Body of pancreas (tissue), 4 donors: ENCODE measurements around the gene CATSPER4. TPM values are rescaled to one million over a fixed set of nuclear protein-coding genes. Genes with fewer than 3 reads are reported as not detected.

Experiments used
- ATAC-seq: fragments of 150-250 bp; one replicate; pipeline ENCODE4 v1.9.1; 2016
- DNase-seq, 4 donors: peaks; one replicate each; pipeline ENCODE4 v3.0.0-alpha.2; 2019
- H3K27ac ChIP-seq, 4 donors: fragments of 200-600 bp; sonication (generic); 1 replicate in 3 of 4; 2 replicates in 1 of 4; pipeline versions ENCODE4 v1.5.1 to v1.6.1; 2016 to 2019; ENCODE audit warnings: mild to moderate bottlenecking in 1 of 4, mixed read lengths in 1 of 4, moderate library complexity in 1 of 4
- H3K27me3 ChIP-seq, 2 donors: fragments of 200-600 bp; sonication (generic); one replicate each; pipeline ENCODE4 v1.6.0; 2016; ENCODE audit warnings: mild to moderate bottlenecking in 1 of 2
- H3K36me3 ChIP-seq, 2 donors: fragments of 200-600 bp; sonication (generic); replicated peaks in 1 of 2; 2 replicates each; pipeline ENCODE4 v1.5.1; 2016; ENCODE audit warnings: low read depth in 2 of 2; ENCODE audit not compliant: insufficient read depth in 1 of 2
- H3K4me1 ChIP-seq: fragments of 200-600 bp; sonication (generic); one replicate; pipeline ENCODE4 v1.6.0; 2016
- H3K4me3 ChIP-seq, 2 donors: fragments of 200-600 bp; sonication (generic); 1 replicate in 1 of 2; 2 replicates in 1 of 2; pipeline ENCODE4 v1.5.1; 2016 to 2019
- H3K9me3 ChIP-seq, 3 donors: fragments of 200-600 bp; sonication (generic); 1 replicate in 2 of 3; 2 replicates in 1 of 3; pipeline ENCODE4 v1.5.1; 2016
- POLR2A ChIP-seq, 3 donors: fragments of 450-650 bp; IDR thresholded peaks; one replicate each; pipeline ENCODE4 v1.6.1; 2016; ENCODE audit warnings: antibody characterized with exemption in 3 of 3, mild to moderate bottlenecking in 2 of 3
- WGBS, 2 donors: methylation state at CpG; one replicate each; pipeline ENCODE4 v1.1.5; 2017; 5-methylcytosine and 5-hydroxymethylcytosine counted together
- intact Hi-C: fragments of 100-400 bp; cut with DNase I; formaldehyde crosslinking; loops from one replicate; pipeline ENCODE4 v1.15.1; 2023
- total RNA-seq, 2 donors: library from RNA; depleted of rRNA; stranded (reverse); fragments of >200 nt; gene quantifications; one replicate each; pipeline ENCODE4 v1.1.0, GENCODE V29; 2016
- TF ChIP-seq, protein P1 (sequence below), 7 experiments: fragments of 450-650 bp in 4 of 7; fragments of 200-600 bp in 3 of 7; sonication (generic) in 3 of 7; IDR thresholded peaks; one replicate each; pipeline ENCODE4 v1.5.1; 2016 to 2019; ENCODE audit warnings: antibody characterized with exemption in 7 of 7

The CATSPER4 gene
- total RNA-seq, 2 donors from 2014 or later = not detected

DNA sequence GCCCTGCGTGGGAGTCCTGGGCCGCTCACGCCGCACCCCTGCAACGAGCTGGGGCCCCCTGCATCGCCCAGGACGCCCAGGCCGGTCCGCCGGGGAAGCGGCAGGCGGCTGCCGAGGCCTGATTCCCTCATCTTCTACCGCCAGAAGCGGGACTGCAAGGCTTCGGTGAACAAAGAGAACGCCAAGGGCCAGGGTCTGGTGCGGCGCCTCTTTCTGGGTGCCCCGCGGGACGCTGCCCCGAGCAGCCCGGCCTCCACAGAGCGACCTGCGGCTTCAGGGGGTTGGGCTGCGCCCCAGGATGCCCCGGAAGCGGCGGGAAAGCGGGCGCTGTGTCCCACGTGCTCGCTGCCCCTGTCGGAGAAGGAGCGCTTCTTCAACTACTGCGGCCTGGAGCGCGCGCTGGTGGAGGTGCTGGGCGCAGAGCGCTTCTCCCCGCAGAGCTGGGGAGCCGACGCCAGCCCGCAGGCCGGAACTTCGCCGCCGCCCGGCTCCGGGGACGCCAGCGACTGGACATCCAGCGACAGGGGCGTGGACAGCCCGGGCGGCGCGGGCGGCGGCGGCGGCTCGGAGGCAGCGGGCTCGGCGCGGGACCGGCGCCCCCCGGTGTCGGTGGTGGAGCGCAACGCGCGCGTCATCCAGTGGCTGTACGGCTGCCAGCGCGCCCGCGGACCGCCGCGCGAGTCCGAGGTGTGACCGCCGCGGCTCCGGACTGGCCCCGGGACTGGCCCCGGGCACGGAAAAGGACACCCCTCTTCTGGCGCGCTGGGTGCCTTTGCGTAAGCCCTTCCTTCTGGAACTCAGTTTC, 28.8 kb upstream of the CATSPER4 start:
- Histone ChIP-seq H3K9me3 (no peaks in the 10 kb centered on the region), H3K27me3 (peaks cover 0 to 4% of the 10 kb centered on the region in 2 donors), H3K36me3 (no peaks in the 10 kb centered on the region), H3K4me3 (no peak overlapping the region), H3K4me1 (peaks cover 27% of the 10 kb centered on the region), H3K27ac (peak overlapping the region in 3 of 4 donors; percentile 29 to 54 (median 50))
- DNase-seq (peak; percentile 64 to 77 (median 66)), ATAC-seq (peak; percentile 75)
- intact Hi-C loops = loop anchor here (5.0 kb wide), 1 partner anchor 59 kb away; no protein-coding TSS in a partner anchor
- WGBS, 2 donors = 0 to 3% methylated on average over 5 to 46 of the region's 98 CpGs
- TF ChIP-seq, protein P1, sequence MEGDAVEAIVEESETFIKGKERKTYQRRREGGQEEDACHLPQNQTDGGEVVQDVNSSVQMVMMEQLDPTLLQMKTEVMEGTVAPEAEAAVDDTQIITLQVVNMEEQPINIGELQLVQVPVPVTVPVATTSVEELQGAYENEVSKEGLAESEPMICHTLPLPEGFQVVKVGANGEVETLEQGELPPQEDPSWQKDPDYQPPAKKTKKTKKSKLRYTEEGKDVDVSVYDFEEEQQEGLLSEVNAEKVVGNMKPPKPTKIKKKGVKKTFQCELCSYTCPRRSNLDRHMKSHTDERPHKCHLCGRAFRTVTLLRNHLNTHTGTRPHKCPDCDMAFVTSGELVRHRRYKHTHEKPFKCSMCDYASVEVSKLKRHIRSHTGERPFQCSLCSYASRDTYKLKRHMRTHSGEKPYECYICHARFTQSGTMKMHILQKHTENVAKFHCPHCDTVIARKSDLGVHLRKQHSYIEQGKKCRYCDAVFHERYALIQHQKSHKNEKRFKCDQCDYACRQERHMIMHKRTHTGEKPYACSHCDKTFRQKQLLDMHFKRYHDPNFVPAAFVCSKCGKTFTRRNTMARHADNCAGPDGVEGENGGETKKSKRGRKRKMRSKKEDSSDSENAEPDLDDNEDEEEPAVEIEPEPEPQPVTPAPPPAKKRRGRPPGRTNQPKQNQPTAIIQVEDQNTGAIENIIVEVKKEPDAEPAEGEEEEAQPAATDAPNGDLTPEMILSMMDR (IDR thresholded peaks at IDR 0.05) = peak in 5 of 7 experiments; percentile 6 to 53 (median 28)
- TF ChIP-seq POLR2A (IDR thresholded peaks at IDR 0.05) = peak; percentile 33 to 65 (median 58)

DNA sequence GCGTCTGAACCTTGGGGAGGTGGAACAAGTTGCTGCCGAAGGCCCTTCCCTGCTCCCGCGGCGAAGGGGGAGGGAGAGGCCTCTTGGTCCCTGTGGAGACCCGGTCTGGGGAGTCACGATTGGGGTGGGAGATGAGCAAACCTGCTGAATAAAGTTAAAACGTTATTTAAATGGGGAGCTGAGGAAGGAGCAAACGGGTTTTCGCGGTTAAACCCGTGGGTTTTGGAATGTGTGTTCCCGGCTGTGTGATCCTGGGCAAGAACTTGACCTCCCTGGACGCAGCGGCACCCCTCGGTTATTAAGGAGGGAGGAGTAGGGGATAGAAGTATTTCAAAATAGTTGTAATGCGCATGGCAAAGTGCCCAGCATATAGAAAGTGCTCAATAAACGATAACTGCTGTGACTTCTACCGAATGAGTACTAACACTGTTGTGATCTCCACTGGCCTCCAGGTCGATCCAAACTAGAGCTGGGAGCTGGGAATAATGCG, 28.1 kb upstream of the CATSPER4 start:
- no peak overlapping the region for H3K4me3 ChIP-seq
- no peaks in the 10 kb centered on the region for H3K36me3 ChIP-seq
- H3K9me3 ChIP-seq = no peaks in the 10 kb centered on the region
- intact Hi-C loops = loop anchor here (5.0 kb wide), 1 partner anchor 60 kb away; no protein-coding TSS in a partner anchor
- no peak for DNase-seq
- no peak for ATAC-seq
- H3K4me1 ChIP-seq = peaks cover 27% of the 10 kb centered on the region
- WGBS, 2 donors = 23 to 24% methylated on average over 21 of the region's 21 CpGs
- no peaks in the 10 kb centered on the region for H3K27me3 ChIP-seq
- H3K27ac ChIP-seq = peak overlapping the region in 3 of 4 donors; percentile 29 to 54 (median 50)
- no peak for TF ChIP-seq POLR2A (IDR thresholded peaks at IDR 0.05)
- TF ChIP-seq, protein P1 (IDR thresholded peaks at IDR 0.05) = no peak

- no peak for ATAC-seq
- Histone ChIP-seq H3K4me1 (peaks cover 27% of the 10 kb centered on the region), H3K36me3 (no peaks in the 10 kb centered on the region), H3K9me3 (no peaks in the 10 kb centered on the region), H3K27me3 (no peaks in the 10 kb centered on the region), H3K27ac (no peak overlapping the region), H3K4me3 (no peak overlapping the region)
- TF ChIP-seq, protein P1 (IDR thresholded peaks at IDR 0.05) = no peak
- TF ChIP-seq POLR2A (IDR thresholded peaks at IDR 0.05) = no peak
- WGBS, 2 donors = 49 to 55% methylated on average over 9 of the region's 9 CpGs
- intact Hi-C loops = loop anchor here (5.0 kb wide), 1 partner anchor 61 kb away; no protein-coding TSS in a partner anchor
- no peak for DNase-seq
Measured at GRCh38 chr1:26163684-26164035, 26.7 kb upstream of the CATSPER4 start.

- ATAC-seq (peak; percentile 58), DNase-seq (peak; percentile 30 to 62 (median 50))
- TF ChIP-seq POLR2A (IDR thresholded peaks at IDR 0.05) = no peak
- TF ChIP-seq, protein P1 (IDR thresholded peaks at IDR 0.05) = peak in 6 of 7 experiments; percentile 24 to 83 (median 75)
- peak overlapping the region in 1 of 4 donors; percentile 21 for H3K27ac ChIP-seq
- H3K27me3 ChIP-seq = no peaks in the 10 kb centered on the region
- H3K4me1 ChIP-seq = peaks cover 30% of the 10 kb centered on the region
- H3K4me3 ChIP-seq = no peak overlapping the region
- no peaks in the 10 kb centered on the region for H3K36me3 ChIP-seq
- WGBS, 2 donors = 13 to 42% methylated on average over 14 to 56 of the region's 72 CpGs
- H3K9me3 ChIP-seq = no peaks in the 10 kb centered on the region
- intact Hi-C loops = loop anchor here (5.0 kb wide), 1 partner anchor 62 kb away; no protein-coding TSS in a partner anchor
Measured at GRCh38 chr1:26164036-26164860, 26.2 kb upstream of the CATSPER4 start.
